ENCODE results near the gene STEAP2. TPM values are rescaled to one million over a fixed set of nuclear protein-coding genes. Genes with fewer than 3 reads are reported as not detected.
A peak's percentile ranks its signal among the peaks of the same experiment; 100 is the strongest.

The STEAP2 gene
- total RNA-seq, 4 donors from 2014 or later = 21.0 to 38.4 (median 25.0) TPM

DNA sequence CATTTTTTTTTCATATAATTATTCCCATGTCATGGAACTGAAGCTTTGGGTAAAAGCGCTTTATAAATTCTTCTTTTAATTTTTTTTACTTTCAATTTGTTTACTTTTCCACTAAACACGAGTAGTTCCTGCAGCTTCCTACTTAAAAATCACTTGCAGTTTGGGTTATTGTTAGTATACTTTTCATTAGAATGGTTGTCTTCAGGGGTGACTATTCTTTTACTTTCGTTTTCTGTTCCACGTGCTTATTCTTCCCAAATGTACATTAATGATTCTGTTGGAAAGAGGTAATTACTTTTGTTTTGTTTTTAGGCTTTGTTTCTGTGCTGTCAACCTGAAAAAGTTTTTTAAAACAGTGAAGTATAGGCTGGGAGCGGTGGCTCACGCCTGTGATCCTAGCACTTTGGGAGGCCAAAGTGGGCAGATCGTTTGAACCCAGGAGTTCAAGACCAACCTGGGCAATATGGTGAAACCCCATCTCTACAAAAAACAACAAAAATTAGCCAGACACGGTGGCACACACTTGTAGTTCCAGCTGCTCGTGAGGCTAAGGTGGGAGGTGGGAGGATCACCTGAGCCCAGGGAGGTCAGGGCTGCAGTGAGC lies 28.2 kb downstream of the STEAP2 start:
- Histone ChIP-seq H3K4me1 (peaks cover 0 to 8% (median 5%) of the 10 kb centered on the region in 3 donors), H3K36me3 (peaks cover 0 to 4% of the 10 kb centered on the region in 2 donors), H3K9me3 (no peaks in the 10 kb centered on the region), H3K27me3 (no peaks in the 10 kb centered on the region), H3K4me3 (no peak overlapping the region), H3K27ac (no peak overlapping the region)
- 67 to 79% methylated on average over 5 to 7 of the region's 9 CpGs for WGBS, 2 donors (ENCODE audit: low coverage in 1 of 2)
- no peak for ATAC-seq
- TF ChIP-seq EP300 (IDR thresholded peaks at IDR 0.05) (no peak), POLR2AphosphoS5 (IDR thresholded peaks at IDR 0.05) (no peak), POLR2A (IDR thresholded peaks at IDR 0.05) (no peak)
- TF ChIP-seq, protein P1, sequence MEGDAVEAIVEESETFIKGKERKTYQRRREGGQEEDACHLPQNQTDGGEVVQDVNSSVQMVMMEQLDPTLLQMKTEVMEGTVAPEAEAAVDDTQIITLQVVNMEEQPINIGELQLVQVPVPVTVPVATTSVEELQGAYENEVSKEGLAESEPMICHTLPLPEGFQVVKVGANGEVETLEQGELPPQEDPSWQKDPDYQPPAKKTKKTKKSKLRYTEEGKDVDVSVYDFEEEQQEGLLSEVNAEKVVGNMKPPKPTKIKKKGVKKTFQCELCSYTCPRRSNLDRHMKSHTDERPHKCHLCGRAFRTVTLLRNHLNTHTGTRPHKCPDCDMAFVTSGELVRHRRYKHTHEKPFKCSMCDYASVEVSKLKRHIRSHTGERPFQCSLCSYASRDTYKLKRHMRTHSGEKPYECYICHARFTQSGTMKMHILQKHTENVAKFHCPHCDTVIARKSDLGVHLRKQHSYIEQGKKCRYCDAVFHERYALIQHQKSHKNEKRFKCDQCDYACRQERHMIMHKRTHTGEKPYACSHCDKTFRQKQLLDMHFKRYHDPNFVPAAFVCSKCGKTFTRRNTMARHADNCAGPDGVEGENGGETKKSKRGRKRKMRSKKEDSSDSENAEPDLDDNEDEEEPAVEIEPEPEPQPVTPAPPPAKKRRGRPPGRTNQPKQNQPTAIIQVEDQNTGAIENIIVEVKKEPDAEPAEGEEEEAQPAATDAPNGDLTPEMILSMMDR (IDR thresholded peaks at IDR 0.05) = no peak

DNA sequence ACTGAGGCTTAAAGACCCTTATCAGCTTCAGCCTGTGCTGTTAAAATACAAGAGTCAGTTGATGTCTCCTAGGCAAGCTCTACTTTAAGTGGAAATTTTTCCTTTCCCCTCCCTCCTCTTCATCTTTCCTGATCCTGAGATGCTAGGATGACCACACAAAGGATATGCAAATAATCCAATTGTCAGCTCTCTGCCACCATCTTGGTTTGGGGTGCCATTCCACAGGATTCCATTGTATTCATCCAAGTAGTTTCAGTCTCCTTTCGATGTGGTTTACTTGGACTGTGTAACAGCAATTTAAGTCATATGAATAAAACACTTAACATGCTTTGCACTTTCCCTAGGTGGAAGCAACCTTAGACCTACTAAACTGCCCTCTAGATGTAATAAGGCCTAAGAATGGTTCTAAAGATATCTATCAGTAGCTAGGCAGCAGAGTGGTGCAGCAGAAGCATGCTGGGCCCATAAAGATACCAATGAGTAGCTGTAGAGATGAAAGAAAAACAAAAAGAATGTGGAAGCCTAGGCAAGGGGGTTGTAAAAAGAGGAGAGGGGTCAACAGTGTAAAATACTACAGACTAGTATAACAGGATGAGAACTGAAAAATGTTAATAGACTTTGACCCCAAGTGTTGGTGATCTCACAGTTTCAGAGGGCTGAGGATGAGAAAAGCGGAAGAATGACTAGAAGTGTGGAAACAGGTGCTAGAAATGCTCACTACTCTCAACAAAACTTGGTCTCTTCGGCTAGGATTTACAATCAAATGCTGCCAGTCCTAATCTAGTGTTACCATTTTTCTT lies 31.0 kb downstream of the STEAP2 start:
- TF ChIP-seq POLR2A (IDR thresholded peaks at IDR 0.05) = no peak
- TF ChIP-seq EP300 (IDR thresholded peaks at IDR 0.05) = no peak
- TF ChIP-seq, protein P1 (IDR thresholded peaks at IDR 0.05) = no peak
- no peak for TF ChIP-seq POLR2AphosphoS5 (IDR thresholded peaks at IDR 0.05)
- H3K27ac ChIP-seq = no peak overlapping the region
- H3K27me3 ChIP-seq = no peaks in the 10 kb centered on the region
- H3K4me1 ChIP-seq = peaks cover 0 to 22% (median 5%) of the 10 kb centered on the region in 3 donors
- no peaks in the 10 kb centered on the region for H3K9me3 ChIP-seq
- WGBS, 2 donors (ENCODE audit: low coverage in 1 of 2) = 76 to 83% methylated on average over 1 to 3 of the region's 3 CpGs
- no peak for ATAC-seq
- H3K4me3 ChIP-seq = no peak overlapping the region
- H3K36me3 ChIP-seq = peaks cover 0 to 4% of the 10 kb centered on the region in 2 donors

DNA sequence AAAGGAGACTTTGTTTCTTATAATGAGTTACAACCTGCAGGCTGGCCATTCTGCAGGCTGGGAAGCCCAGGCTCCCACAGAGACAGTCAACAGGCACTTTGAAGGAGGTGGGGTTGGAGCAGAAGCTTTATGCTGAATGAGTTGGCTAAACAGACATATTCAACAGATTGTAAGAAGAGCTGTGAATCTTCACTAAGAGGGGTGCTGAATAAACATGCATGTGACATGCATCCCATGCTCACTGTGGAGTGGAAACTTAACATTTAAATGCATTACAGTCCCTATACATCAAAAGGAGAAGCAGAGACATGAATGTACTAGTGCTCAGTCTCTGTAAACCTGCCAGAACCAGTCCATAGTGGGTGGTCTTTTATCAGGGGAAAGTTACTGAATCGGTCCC lies 32.0 kb downstream of the STEAP2 start:
- Histone ChIP-seq H3K9me3 (no peaks in the 10 kb centered on the region), H3K4me1 (peaks cover 0 to 22% (median 5%) of the 10 kb centered on the region in 3 donors), H3K27ac (no peak overlapping the region), H3K27me3 (no peaks in the 10 kb centered on the region), H3K36me3 (no peaks in the 10 kb centered on the region), H3K4me3 (no peak overlapping the region)
- WGBS, 2 donors (ENCODE audit: low coverage in 1 of 2) = 25 to 50% methylated on average over 1 of the region's 1 CpG
- ATAC-seq = no peak
- TF ChIP-seq, protein P1 (IDR thresholded peaks at IDR 0.05) = no peak
- TF ChIP-seq POLR2A (IDR thresholded peaks at IDR 0.05) = no peak
- no peak for TF ChIP-seq POLR2AphosphoS5 (IDR thresholded peaks at IDR 0.05)
- no peak for TF ChIP-seq EP300 (IDR thresholded peaks at IDR 0.05)

DNA sequence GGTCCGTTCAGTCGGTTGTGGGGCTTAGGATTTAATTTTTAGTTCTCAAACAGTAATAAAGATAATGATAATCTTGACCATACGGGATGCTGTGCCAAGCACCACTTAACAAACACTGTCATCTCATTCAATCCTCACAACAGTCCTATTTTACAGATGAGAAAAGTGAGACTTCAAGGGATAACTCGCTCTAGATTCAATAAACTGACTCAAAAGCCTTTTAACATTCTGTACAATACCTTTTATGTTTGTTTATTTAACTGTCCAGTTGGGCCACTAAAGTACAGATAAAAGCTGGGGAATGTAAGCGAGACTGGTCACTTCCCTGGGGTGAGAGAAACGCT lies 33.0 kb downstream of the STEAP2 start:
- peak overlapping the region; percentile 68 to 73 for H3K4me3 ChIP-seq
- ATAC-seq = no peak
- no peaks in the 10 kb centered on the region for H3K36me3 ChIP-seq
- H3K4me1 ChIP-seq = peaks cover 0 to 22% (median 5%) of the 10 kb centered on the region in 3 donors
- no peaks in the 10 kb centered on the region for H3K9me3 ChIP-seq
- H3K27ac ChIP-seq = peak overlapping the region in 2 of 4 donors; percentile 56 to 71
- no peaks in the 10 kb centered on the region for H3K27me3 ChIP-seq
- WGBS, 2 donors (ENCODE audit: low coverage in 1 of 2) = 1 to 6% methylated on average over 6 of the region's 6 CpGs
- no peak for TF ChIP-seq EP300 (IDR thresholded peaks at IDR 0.05)
- no peak for TF ChIP-seq POLR2AphosphoS5 (IDR thresholded peaks at IDR 0.05)
- TF ChIP-seq, protein P1 (IDR thresholded peaks at IDR 0.05) = no peak
- TF ChIP-seq POLR2A (IDR thresholded peaks at IDR 0.05) = no peak

Data from gastroesophageal sphincter (tissue), 4 donors.